ENCODE measurements around the gene LRRC8D.

The LRRC8D gene

DNA sequence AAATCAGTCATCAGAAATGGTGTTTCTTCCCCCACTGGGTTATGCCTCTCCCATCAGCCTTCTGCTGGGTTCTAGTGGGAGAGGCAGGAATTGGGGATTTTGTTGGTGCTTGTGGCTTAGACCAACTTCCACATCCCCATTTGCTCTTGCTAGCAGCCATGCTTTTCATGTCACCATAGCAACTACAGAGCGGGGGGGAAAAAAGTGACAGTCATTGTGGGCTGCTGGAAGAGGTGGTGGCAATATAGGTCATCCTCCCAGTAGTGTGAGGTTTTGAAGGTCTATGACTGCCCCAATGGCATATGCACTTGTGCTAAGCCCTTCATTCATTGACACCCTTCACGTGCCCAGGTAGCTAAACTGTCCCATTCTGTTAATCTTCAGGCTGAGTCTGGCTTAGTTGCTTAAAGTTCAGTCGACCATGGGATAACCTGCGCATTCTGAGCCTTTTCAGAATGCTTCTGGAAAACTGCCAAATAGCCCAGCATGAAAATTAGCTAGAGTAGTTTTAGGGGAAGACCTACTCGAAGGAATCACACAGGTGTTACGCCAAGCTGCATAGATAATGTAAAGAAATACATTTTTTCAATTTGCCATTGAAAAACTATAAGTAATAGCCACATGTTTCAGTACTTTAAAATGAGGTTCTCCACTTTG is 120.4 kb downstream of the LRRC8D start:
- DNase-seq (ENCODE audit: low spot score): no peak

DNA sequence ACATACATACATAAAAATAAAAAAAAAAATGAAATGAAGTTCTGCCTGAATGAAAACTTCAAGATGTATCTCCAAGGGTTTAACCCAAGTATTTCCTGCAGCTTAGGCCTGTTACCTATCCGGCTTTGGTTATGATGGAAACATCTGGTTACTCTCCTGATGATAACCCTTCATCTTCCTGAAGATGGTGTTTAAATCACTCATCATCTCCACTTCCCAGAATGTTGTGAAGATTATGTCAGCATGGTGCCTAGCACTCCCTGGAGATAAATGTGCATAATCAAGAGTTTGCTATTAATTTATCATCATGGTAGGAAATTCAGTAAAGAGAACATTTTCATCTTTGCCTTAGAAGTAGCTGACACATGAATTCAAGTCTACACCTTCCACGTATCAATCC is 121.2 kb downstream of the LRRC8D start:
- DNase-seq (ENCODE audit: low spot score): no peak

DNA sequence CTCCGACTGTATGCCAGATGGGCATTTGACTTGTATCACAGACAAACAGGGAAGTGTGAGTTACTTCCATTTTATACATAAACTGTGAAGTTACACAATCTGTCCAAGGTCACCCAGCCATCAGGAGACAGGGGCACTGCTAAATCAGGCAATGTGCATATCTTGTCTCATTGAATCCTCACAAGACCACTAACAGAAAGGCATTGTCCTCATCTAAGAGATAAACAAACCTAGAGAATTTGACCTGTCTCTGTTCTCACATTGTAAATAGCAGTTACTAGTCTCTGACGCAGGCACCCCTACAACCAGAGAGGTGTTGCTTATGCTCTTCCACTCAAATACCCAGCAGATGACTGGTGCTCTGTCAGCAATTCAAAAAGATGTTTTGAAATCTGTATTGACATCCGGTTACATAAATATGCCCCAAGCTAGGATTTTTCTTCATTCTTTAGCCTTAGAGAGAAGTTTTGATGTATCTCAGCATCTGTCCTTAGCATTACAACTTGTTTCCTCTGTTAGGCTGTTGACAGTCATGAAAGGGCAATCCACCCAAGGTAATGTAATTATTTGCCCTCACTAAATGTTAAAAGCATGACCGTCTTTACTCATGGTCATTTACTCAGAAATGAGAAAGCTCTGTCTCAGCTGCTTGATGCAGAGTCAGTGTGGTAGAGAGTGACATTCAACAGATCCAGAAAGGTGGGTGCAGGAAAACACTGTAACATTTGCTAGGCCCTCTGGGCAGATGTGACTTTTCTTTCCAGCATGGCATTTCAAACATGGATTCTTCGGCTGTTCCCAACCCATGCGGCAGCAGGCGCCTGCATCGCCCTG is 122.2 kb downstream of the LRRC8D start:
- DNase-seq (ENCODE audit: low spot score): peak; percentile 51

DNA sequence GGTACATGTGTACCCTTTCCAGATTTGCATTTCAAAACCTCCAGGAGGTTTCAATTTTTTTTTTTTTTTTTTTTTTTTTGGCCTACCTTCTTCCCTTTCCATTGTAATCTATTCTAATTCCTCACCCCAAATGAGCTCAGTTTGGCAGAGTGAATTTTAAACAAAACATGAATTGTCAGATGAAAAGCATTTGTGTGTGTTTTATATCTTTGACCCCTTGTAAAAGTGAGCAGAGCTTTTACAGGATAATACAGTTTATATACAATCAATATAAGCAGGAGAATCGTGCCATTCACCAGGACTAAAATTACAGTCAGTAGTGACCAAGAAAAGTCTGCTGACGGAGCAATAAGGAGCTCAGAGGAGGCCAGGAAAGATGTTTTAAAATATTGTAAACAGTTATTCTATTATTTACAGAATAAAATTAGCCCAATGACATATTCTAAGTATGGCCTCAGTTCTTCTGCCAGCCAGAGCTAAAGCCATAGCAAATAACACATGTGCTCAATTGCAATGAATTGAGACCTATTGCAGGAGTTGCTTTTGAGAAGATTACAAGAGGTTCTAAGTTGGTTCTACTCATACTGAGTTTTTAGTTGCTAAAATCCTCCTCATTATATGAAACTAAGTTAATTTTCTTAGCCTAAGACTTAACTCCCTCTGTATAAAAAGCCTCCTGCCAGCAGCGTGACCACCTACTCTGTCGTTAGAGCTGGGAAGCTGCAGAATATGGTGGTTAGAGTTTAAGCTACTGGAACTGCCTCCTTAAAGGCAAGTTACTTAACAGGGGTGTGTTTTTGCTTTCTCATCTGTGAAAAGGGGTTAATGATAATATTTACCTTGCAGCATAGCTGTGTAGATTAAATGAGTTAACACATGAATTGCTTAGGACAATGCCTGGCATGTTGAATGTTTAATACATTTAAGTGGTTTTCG is 123.3 kb downstream of the LRRC8D start:
- no peak for DNase-seq (ENCODE audit: low spot score)

DNA sequence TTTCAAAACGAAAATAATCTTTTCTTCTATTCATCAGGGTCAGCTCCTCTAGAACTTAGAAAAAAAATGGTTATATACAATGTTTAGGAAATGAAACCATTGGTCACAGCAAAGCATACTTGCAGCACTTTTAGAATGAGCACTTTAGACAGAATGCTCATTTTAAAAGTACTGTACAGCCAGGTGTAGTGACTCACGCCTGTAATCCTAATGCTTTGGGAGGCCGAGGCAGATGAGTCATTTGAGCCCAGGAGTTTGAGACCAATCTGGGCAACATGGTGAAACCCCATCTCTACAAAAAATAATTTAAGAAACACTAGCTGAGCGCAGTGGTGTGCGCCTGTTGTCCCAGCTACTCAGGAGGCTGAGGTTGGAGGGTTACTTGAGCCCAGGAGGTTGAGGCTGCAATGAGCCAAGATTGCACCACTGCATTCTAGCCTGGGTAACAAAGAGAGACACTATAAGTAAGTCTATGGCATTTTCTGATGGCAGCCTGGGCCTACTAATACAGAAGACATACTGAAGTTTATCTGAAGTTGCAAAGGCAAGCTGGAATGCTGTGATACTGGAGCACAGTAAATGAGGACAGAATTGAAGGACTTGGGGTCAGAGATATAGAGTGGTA is 125.1 kb downstream of the LRRC8D start:
- no peak for DNase-seq (ENCODE audit: low spot score)

DNA sequence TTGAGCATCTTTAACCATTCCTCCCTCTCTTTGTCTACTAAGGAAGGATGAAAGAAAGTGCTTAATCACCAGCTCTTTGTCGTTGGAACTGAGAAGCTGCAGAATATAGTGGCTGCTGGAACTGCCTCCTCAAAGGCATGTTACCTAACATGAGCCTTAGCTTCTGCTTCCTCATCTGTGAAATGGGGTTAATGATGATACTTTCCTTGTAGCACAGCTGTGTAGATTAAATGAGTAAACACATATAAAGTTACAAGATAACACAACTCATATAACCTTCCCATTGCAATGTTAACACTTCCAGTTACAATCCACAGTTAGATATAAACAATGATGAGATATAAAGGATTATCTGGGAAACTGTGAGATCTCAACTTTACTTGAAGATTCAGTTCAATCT is 125.7 kb downstream of the LRRC8D start:
- no peak for DNase-seq (ENCODE audit: low spot score)

DNA sequence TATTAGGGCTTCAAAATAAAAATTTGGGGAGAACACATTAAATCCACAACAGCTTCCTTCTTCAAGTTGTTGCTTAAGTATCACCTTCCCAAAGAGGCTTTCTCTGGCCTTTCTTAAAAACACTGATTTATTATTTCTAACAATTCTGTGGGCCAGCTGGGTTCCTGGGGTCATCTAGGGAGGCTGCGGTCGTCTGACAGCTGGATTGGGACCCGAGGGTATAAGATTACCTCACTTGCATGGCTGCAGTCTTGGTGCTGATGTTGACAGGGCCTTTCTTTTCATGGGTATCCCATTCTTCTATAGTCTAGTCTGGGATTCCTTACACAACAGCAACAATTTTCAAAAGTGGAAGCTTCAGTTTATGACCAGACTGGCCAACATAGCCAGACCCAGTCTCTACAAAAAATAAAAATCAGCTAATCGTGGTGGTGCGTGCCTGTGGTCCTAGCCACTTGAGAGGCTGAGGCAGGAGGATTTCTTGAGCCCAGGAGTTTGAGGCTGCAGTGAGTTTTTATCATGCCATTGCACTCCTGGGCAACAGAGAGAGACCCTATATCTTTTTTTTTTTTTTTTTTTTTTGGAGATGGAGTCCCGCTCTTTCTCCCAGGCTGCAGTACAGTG is 128.0 kb downstream of the LRRC8D start:
- no peak for DNase-seq (ENCODE audit: low spot score)

DNA sequence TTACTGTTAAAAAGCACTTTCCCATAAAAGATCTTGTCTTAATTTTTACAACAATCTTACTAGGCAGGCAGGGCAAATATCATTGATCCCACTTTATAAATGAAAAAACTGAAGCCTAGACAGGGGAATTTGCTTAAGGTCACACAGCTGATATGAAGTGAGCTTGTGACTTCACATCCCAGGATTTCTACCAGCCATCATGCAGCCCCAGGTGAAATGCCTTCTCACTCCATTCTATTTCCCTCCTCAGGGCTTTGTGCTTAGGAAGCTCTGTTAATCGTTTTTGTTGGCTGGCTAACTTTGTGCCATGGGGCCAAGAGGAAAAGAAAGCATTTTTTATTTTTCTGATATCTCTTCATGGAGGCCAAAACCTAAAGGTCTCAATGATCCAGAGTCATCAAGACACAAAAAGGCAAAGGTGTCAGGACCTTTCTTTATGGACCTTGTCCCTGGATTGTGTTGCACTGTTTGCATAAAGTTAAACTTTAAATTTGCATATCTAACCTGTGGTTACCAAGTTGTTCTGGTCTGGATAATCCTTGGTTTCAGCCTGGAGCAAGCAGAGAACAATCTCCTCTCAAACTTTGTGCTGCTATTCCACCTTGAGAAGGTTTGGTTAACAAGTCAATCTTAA is 129.3 kb downstream of the LRRC8D start:
- DNase-seq (ENCODE audit: low spot score): no peak

DNA sequence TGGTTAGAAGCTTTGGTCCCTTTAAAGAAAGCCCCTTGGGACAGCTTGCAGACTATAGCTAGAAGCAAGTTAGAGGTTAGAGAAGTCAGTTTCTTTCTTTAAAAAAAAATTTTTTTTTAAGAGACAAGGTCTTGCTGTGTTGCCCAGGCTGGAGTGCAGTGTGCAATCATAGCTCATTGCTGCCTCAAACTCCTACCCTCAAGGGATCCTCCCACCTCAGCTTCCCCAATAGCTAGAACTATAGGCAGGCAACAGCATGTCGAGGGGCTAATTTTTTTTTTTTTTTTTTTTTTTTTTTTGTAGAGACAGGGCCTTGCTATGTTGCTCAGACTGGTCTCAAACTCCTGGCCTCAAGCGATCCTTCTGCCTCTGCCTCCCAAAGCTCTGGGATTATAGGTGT is 129.9 kb downstream of the LRRC8D start:
- no peak for DNase-seq (ENCODE audit: low spot score)

DNA sequence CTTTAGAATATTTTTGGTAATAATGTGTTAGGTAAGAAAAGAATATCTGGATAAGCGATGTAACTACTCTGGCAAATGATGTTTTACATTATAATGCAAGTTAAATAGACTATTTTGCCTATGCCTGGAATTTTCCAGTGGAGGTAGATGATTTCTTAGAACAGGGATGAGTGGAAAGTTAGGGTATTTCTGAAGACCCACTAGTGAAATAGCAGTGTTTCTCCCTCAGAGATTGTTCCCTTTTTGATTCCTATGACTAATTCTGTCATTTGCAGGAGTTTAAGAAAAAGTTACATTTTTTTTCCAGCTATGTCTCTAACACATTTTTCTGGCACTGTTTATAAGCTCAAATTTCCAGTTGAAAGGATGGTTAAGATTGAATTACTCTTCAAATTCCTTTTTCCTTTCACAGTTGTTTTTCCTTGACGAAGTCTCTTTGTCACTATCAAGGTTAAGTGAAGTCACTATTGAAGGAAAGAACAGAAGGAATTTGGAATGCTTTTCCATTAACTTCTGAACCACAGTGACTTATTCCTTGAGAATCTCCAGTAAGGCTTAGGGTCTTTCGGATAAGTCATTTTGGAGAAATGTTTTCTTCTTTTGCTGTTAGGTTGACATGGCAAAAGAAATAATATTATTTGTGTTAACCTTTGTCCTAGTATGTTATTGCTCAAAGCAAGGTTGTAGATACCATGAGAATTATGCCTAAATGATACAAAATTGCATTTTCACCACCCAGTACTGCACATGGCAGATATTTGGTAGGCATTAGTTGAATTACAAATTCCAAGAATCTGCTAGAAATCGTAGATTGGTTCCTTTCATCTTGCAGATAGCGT is 131.2 kb downstream of the LRRC8D start:
- DNase-seq (ENCODE audit: low spot score): peak; percentile 32

DNA sequence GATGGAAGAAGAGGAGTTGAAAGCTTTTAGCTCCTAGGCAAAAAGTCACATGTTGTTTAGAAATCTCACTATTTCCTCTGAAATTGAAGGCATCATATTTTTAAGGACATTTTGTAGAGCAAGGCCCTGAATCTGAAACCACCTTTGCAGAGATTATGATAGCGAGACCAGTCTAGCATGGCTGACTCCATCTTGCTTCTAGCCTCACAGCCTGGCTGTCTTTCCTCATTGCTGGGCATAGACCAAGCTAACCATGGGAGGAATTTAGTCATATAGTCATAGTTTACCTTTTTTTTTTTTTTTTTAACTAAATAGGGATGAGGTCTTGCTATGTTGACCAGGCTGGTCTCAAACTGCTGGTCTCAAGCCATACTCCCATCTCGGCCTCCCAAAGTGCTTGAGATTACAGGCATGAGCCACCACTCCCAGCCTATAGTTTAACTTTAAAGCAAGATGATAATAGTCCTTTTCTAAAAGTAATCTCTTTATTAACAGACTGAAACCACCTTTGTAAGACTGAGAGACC is 131.8 kb downstream of the LRRC8D start:
- DNase-seq (ENCODE audit: low spot score): no peak

DNA sequence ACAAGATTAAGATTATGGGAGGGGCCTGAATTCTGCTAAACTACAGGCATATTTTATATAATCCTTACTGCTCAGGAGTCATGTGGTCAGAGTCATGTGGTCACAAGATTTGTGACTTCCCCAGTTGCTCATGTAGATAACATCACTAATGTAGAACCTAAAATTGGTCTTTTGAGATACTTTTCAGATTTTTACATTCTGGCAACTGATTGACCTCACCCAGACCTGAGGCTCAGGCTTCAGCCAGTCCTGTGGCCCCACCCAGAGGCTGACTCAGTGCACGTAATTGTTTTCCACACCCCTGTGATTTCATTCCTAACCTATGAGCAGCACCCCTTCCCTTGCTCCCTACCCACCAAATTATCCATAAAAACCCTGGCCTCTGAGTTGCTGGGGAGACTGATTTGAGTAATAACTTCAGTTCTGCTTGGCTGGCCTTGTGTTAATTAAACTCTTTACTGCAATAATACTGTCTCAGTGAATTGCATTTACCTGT is 132.3 kb downstream of the LRRC8D start:
- peak; percentile 77 for DNase-seq (ENCODE audit: low spot score)

DNA sequence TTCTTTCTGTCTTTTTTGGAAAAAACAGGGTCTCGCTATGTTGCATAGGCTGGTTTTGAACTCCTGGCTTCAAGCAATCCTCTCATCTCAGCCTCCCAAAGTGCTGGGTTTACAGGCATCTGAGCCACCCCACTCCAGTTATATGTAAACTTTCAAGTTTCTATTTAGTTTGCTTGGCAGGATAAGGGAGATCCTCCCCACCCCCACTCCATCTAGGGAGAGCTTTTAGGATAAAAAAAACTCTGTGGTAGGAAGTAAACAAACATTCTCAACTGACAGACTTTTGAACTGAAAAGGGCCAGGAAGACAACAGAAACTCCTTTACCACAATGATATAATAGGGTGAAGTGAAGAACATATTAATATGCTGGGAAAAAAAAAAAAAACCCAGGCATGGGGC is 133.1 kb downstream of the LRRC8D start:
- no peak for DNase-seq (ENCODE audit: low spot score)

DNA sequence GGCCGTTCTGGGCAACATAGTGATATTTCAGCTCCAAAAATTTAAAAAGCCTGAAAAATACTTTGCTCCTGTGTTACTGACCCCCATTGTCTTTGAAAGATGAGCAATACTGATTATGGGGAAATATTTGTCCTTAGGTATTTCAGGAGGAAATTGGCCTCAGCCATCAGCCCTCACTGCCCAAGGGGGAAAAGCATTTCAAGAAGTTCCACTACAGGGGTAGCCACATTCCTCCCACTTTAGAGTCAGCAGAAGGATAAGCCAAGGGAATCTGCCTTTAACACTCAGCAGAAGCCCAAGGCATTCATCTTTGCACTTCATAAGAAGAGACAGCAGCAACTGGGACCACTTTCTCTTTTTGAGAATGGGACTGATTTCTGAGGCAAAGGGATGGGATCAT is 133.6 kb downstream of the LRRC8D start:
- DNase-seq (ENCODE audit: low spot score): no peak

DNA sequence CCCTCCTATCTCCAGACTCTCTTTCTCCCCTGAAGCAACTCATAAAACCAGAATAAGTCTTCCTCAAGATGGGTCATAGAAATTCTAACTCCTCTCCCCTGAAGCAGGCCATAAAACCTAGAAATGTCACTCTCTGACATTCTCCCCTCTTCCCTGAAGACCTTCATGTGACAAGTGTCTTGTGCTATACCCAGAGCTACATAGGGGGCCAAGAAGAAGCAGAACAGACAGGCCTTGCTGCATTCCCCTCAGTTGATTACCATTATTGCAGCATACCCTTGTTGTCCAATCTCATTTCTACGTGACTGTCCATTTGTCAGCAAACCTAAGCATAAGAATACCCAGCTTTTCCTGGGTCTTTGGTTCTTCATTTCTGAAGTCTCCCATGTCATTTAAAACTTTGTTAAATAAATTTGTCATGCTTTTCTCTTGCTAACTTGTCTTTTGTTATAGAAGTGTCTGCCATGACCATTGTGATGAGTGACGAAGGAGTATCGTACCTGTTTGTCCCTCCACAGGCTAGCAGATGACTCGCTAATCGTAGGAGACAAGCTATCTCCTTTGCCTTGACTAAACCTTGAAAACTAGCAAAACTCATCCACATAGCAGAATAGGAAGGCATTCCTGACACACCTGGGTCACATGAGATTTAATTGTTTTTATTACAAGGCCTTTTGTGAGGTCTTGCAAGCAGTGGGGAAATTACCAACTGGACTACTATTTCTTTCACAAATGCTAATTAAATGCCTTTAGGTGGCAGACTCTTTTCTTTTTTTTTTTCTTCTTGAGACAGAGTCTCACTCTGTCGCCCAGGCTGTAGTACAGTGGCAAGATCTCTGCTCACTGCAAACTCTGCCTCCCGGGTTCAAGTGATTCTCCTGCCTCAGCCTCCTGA is 134.7 kb downstream of the LRRC8D start:
- no peak for DNase-seq (ENCODE audit: low spot score)

DNA sequence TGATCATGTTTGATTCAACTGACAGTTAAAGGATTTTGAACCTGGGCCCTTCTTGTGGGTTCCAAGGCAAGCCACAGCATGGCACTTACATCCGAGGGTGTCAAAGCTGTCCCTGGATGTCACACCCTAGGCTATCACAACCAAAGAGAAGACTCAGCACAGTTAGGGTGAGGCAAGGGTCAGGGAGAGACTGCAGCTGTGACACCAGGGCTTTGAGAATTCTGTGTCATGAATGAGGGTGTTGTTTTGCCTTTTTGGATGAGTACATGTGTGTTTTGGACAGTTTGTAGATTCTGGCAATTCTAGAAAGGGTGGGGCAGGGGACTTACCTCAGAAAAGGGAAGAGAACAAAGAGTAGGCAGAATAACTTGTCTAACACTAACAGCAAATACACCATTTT is 136.3 kb downstream of the LRRC8D start:
- DNase-seq (ENCODE audit: low spot score): no peak

DNA sequence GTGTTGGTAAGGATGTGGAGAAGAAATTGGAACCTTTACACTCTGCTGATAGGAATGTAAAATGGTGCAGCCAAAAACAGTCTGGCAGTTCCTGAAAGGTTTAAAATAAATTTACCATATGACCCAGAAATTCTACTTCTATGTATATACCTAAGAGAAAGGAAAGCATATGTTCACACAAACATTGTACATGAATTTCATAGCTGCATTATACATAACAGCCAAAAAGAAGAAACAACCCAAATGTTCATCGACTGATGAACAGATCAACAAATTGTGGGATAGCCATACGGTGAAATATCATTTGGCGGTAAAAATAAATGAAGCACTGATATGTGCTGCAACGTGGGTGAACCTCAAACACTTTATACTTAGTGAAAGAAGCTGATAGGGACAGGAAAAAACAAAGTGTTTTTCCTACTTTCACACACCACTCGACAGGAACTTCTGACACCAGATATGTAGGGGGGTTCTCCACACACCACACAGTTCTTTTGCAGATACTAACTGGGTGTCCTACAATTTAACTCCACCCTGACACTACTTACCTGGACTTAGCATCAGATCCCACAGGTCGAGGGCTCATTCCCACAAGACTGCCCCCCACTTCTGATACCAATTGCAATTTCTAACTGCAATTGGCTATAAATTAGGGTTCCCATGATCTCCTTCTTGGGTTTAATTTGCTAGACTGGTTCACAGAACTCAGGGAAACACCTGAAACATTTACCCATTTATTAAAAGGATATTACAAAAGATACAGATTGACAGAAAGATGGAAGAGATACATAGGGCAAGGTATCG is 138.2 kb downstream of the LRRC8D start:
- no peak for DNase-seq (ENCODE audit: low spot score)

DNA sequence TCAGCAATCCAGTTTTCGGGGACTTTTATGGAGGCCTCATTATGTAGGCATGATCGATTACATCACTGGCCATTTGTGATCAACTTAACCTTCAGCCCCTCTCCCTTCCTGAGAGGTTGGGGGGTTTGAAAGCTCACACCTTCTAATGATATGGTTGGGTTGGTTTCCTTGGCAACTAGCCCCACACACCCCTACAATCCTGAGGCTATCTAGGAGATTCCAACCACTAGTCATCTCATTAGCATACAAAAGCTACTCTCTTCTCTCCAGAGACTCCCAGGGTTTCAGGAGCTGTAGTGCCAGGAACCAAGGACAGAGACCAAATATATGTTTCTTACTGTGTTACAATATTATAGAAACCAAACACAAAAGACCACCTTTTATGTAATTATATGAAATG is 138.9 kb downstream of the LRRC8D start:
- DNase-seq (ENCODE audit: low spot score): no peak

Measured in GM03348 (cell line).